MCF 10A (cell line): ENCODE data around the gene NPTX1. TPM values are rescaled to one million over a fixed set of nuclear protein-coding genes. Genes with fewer than 3 reads are reported as not detected.

Experiments used
- BruUV-seq: library from RNA; stranded (reverse); fragments of 400-500 nt; replicated peaks from 2 replicates; lab custom pipeline; 2021; lab: Mats Ljungman, UMichigan
- CTCF ChIA-PET: fragments of 300-600 bp; sonication (Branson Sonifier 250); formaldehyde crosslinking; extraction: SDS; loops from one replicate; lab custom pipeline; 2021; ENCODE audit warnings: antibody characterized with exemption, inconsistent platforms; lab: Yijun Ruan, JAX
- POLR2A ChIA-PET: fragments of 300-600, 350-650 bp; sonication (Branson Sonifier 250); formaldehyde crosslinking; extraction: SDS; loops from one replicate; lab custom pipeline; 2020; ENCODE audit warnings: antibody characterized with exemption, inconsistent platforms; lab: Yijun Ruan, JAX
- DNase-seq: peaks from one replicate; pipeline ENCODE4 v3.0.0-alpha.2; 2018; ENCODE audit not compliant: unreplicated experiment
- H3K27ac Mint-ChIP-seq: one replicate; pipeline ENCODE4 v1.8.0; 2022; ENCODE audit warnings: mild to moderate bottlenecking, low read depth, mixed read lengths; ENCODE audit not compliant: unreplicated experiment
- H3K27me3 Mint-ChIP-seq: one replicate; pipeline ENCODE4 v1.8.0; 2022; ENCODE audit warnings: mixed read lengths; ENCODE audit not compliant: insufficient read depth, unreplicated experiment
- H3K36me3 Mint-ChIP-seq: one replicate; pipeline ENCODE4 v1.8.0; 2022; ENCODE audit warnings: mild to moderate bottlenecking, moderate library complexity, mixed read lengths; ENCODE audit not compliant: insufficient read depth, unreplicated experiment
- H3K4me1 Mint-ChIP-seq: one replicate; pipeline ENCODE4 v1.8.0; 2022; ENCODE audit warnings: mixed read lengths; ENCODE audit not compliant: insufficient read depth, unreplicated experiment
- H3K4me3 Mint-ChIP-seq: one replicate; pipeline ENCODE4 v1.8.0; 2022; ENCODE audit warnings: mild to moderate bottlenecking, moderate library complexity, mixed read lengths; ENCODE audit not compliant: unreplicated experiment
- H3K9me3 Mint-ChIP-seq: one replicate; pipeline ENCODE4 v1.8.0; 2022; ENCODE audit warnings: mixed read lengths; ENCODE audit not compliant: unreplicated experiment
- intact Hi-C: fragments of 100-400 bp; cut with micrococcal nuclease; formaldehyde crosslinking; loops from 2 replicates; pipeline ENCODE4 v1.14.1; 2022
- total RNA-seq: library from RNA; stranded (reverse); gene quantifications from 2 replicates; pipeline ENCODE4 v1.2.3, GENCODE V29; 2022
- TF ChIP-seq, protein P1 (sequence below): fragments of 200-600 bp; IDR thresholded peaks from one replicate; pipeline ENCODE4 v1.8.0; 2022; ENCODE audit warnings: antibody characterized with exemption, mild to moderate bottlenecking; ENCODE audit not compliant: unreplicated experiment

The NPTX1 gene
- total RNA-seq, 1 experiment from 2014 or later = not detected

DNA sequence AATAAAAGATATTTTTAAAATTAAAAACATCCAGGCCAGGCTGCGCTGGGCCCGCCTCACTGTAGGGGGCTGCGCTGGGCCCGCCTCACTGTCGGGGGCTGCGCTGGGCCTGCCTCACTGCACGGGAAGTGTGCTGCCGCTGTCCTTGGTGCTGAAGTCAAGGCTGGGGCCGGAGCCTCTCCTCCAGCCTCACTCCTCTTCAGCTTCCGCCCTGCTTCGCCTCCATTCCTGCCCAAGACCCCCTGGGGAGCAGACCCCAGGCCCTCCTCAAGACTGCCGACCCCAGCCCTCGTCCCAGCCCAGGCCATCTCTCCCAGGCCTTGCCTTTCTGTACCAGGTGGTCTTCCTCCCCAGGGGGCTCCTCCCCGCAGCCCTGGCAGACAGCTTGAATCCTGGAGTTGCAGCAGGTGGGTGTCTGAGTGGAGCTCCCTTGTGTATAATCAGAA is 35.3 kb downstream of the NPTX1 start:
- no peaks in the 10 kb centered on the region for H3K4me1 Mint-ChIP-seq
- ChIA-PET POLR2A (no interaction called here), CTCF (interaction anchor here (0.8 kb wide), 1 partner anchor 134 kb away, joined by 4 read pairs; no protein-coding TSS in a partner anchor)
- H3K27ac Mint-ChIP-seq = no peak overlapping the region
- no peaks in the 10 kb centered on the region for H3K36me3 Mint-ChIP-seq
- no TSS peak for BruUV-seq
- TF ChIP-seq, protein P1, sequence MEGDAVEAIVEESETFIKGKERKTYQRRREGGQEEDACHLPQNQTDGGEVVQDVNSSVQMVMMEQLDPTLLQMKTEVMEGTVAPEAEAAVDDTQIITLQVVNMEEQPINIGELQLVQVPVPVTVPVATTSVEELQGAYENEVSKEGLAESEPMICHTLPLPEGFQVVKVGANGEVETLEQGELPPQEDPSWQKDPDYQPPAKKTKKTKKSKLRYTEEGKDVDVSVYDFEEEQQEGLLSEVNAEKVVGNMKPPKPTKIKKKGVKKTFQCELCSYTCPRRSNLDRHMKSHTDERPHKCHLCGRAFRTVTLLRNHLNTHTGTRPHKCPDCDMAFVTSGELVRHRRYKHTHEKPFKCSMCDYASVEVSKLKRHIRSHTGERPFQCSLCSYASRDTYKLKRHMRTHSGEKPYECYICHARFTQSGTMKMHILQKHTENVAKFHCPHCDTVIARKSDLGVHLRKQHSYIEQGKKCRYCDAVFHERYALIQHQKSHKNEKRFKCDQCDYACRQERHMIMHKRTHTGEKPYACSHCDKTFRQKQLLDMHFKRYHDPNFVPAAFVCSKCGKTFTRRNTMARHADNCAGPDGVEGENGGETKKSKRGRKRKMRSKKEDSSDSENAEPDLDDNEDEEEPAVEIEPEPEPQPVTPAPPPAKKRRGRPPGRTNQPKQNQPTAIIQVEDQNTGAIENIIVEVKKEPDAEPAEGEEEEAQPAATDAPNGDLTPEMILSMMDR = no peak
- H3K4me3 Mint-ChIP-seq = no peak overlapping the region
- no peaks in the 10 kb centered on the region for H3K27me3 Mint-ChIP-seq
- no peaks in the 10 kb centered on the region for H3K9me3 Mint-ChIP-seq
- intact Hi-C loops = no loop called here
- peak; percentile 47 for DNase-seq

DNA sequence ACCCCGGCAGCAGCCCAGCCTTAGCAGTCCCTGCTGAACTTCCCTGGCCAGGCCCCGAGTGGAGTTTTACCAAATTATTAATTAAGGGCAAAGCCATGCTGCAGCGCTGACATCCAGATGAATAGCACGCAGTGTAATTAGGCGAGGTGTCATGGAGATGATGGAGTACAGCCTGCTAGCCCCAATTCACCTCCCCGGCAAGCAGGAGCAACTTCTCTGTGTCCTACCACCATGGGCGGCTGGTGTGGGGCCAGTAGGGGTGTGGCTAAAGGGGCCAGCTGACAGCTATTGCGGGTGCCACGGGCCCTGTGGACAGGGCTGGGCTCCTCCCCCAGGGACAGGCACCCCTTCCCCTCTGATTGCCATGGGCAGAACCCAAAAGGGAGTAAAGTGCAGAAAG is 36.9 kb downstream of the NPTX1 start:
- no peaks in the 10 kb centered on the region for H3K36me3 Mint-ChIP-seq
- H3K27me3 Mint-ChIP-seq = no peaks in the 10 kb centered on the region
- intact Hi-C loops = no loop called here
- no peaks in the 10 kb centered on the region for H3K4me1 Mint-ChIP-seq
- CTCF ChIA-PET = interaction anchor here (2.0 kb wide), 1 partner anchor 12 kb away, joined by 5 read pairs; no protein-coding TSS in a partner anchor
- no peak overlapping the region for H3K27ac Mint-ChIP-seq
- TF ChIP-seq, protein P1 = no peak
- POLR2A ChIA-PET = interaction anchor here (1.0 kb wide), 1 partner anchor 531 kb away, joined by 3 read pairs; no protein-coding TSS in a partner anchor
- H3K9me3 Mint-ChIP-seq = no peaks in the 10 kb centered on the region
- no TSS peak for BruUV-seq
- no peak for DNase-seq
- H3K4me3 Mint-ChIP-seq = no peak overlapping the region

DNA sequence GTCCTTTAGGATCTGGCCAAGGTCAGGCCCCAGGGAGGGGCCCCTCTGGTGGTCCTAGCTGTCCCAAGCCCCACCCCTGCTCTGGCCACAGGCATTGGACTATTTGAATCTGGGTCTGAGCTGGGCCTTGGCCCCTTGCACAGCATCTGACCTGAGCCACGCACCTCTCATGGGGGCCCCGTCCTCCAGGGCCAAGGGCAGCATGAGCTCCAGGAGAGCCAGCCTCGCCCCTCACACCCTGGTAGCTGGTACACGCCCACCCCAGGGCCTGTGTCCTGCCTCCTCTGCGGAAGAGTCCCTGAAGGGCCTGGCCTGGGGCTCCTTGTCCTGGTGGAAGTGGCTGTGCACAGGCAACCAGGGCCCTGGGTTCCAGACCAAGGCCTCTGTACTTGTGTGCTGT is 37.6 kb downstream of the NPTX1 start:
- CTCF ChIA-PET = interaction anchor here (0.7 to 2.0 kb wide), 2 partner anchors 12 to 461 kb away, joined by 3 to 5 read pairs; no protein-coding TSS in a partner anchor
- Mint-ChIP-seq H3K9me3 (no peaks in the 10 kb centered on the region), H3K4me1 (no peaks in the 10 kb centered on the region), H3K36me3 (no peaks in the 10 kb centered on the region), H3K4me3 (no peak overlapping the region), H3K27ac (no peak overlapping the region), H3K27me3 (no peaks in the 10 kb centered on the region)
- POLR2A ChIA-PET = interaction anchor here (0.8 to 1.0 kb wide), 2 partner anchors 153 to 531 kb away, joined by 3 read pairs; no protein-coding TSS in a partner anchor
- intact Hi-C loops = no loop called here
- BruUV-seq = no TSS peak
- TF ChIP-seq, protein P1 = no peak
- no peak for DNase-seq

DNA sequence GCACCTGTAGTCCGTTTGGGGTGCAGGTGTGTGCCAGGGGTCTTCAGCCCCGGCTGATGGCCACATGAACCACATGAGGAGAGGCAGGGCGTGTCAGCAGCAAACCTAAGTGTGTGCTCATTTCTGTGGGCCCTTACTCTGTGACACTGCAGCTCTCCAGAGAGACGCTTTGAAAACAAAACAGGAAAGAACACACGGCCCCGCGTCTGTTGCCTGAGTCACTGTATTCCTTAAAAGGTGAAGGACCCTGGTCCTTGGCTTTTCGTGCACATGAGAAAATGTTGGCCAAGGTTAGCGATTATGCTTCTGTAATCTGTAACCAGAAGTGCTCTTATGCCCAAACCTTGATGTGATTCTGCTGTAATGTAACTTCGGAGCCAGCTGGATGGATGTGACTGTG is 38.9 kb downstream of the NPTX1 start:
- H3K36me3 Mint-ChIP-seq = no peaks in the 10 kb centered on the region
- H3K9me3 Mint-ChIP-seq = no peaks in the 10 kb centered on the region
- no peaks in the 10 kb centered on the region for H3K4me1 Mint-ChIP-seq
- ChIA-PET CTCF (interaction anchor here (1.5 kb wide), 2 partner anchors 10 to 11 kb away, joined by 4 to 5 read pairs; no protein-coding TSS in a partner anchor), POLR2A (interaction anchor here (0.5 kb wide), 1 partner anchor 23 kb away, joined by 3 read pairs; the partner anchor contains the start of gene ENDOV)
- intact Hi-C loops = no loop called here
- H3K27me3 Mint-ChIP-seq = no peaks in the 10 kb centered on the region
- BruUV-seq = no TSS peak
- no peak overlapping the region for H3K4me3 Mint-ChIP-seq
- TF ChIP-seq, protein P1 = no peak
- no peak for DNase-seq
- no peak overlapping the region for H3K27ac Mint-ChIP-seq
